ENCODE measurements around the gene QSOX1. TPM values are rescaled to one million over a fixed set of nuclear protein-coding genes. Genes with fewer than 3 reads are reported as not detected.
A peak's percentile ranks its signal among the peaks of the same experiment; 100 is the strongest.

Gene QSOX1
- total and polyA plus RNA-seq, 7 experiments from 2014 or later = 9.3 to 55.6 (median 23.6) TPM

- ChIA-PET CTCF (no interaction called here), POLR2A (no interaction called here)
- no peaks in the 10 kb centered on the region for H3K9me3 ChIP-seq (ENCODE audit: control insufficient read depth in 2 of 3, low read length in 3 of 3)
- ATAC-seq (no peak), DNase-seq (no peak)
- intact Hi-C loops (cut with micrococcal nuclease) = no loop called here
- H3K9me3 Mint-ChIP-seq = peaks cover 0 to 3% (median 0%) of the 10 kb centered on the region in 11 donors
- H3K4me3 Mint-ChIP-seq = no peak overlapping the region
- peaks cover under 1 to 10% (median 2%) of the 10 kb centered on the region in 5 donors for H3K27me3 Mint-ChIP-seq
- H3K36me3 Mint-ChIP-seq = no peaks in the 10 kb centered on the region
- no peak overlapping the region for H3K27ac Mint-ChIP-seq
- H3K4me3 ChIP-seq (ENCODE audit: low read length) = no peak overlapping the region
- no peaks in the 10 kb centered on the region for H3K4me1 ChIP-seq (ENCODE audit: control insufficient read depth in 2 of 2, insufficient read depth in 2 of 2, low read length in 2 of 2)
- H3K36me3 ChIP-seq (ENCODE audit: control insufficient read depth in 2 of 3, insufficient read depth in 3 of 3, low read length in 3 of 3) = no peaks in the 10 kb centered on the region
- no peaks in the 10 kb centered on the region for H3K27me3 ChIP-seq (ENCODE audit: control insufficient read depth in 2 of 2, insufficient read depth in 2 of 2, low read length in 2 of 2)
- peaks cover 0 to 7% (median 0%) of the 10 kb centered on the region in 7 donors for H3K4me1 Mint-ChIP-seq
- no peak overlapping the region for H3K27ac ChIP-seq (ENCODE audit: low read depth, low read length)
Measured at GRCh38 chr1:180206581-180206980, 51.9 kb downstream of the QSOX1 start.

- ATAC-seq = peak; percentile 58
- CTCF ChIA-PET = no interaction called here
- H3K27ac Mint-ChIP-seq = peak overlapping the region in 1 of 9 donors; percentile 65
Measured at GRCh38 chr1:180208264-180208663, 53.6 kb downstream of the QSOX1 start.

GRCh38 chr1:180210008-180210620, 55.4 kb downstream of the QSOX1 start:
- Mint-ChIP-seq H3K36me3 (no peaks in the 10 kb centered on the region), H3K4me3 (no peak overlapping the region), H3K9me3 (peaks cover 0 to 3% (median 0%) of the 10 kb centered on the region in 11 donors), H3K27ac (no peak overlapping the region), H3K27me3 (peaks cover 5 to 14% (median 6%) of the 10 kb centered on the region in 5 donors), H3K4me1 (peaks cover 0 to 15% (median 11%) of the 10 kb centered on the region in 7 donors)
- Histone ChIP-seq H3K9me3 (ENCODE audit: control insufficient read depth in 2 of 3, low read length in 3 of 3) (no peaks in the 10 kb centered on the region), H3K36me3 (ENCODE audit: control insufficient read depth in 2 of 3, insufficient read depth in 3 of 3, low read length in 3 of 3) (no peaks in the 10 kb centered on the region), H3K27ac (ENCODE audit: low read depth, low read length) (no peak overlapping the region), H3K27me3 (ENCODE audit: control insufficient read depth in 2 of 2, insufficient read depth in 2 of 2, low read length in 2 of 2) (no peaks in the 10 kb centered on the region), H3K4me3 (ENCODE audit: low read length) (no peak overlapping the region), H3K4me1 (ENCODE audit: control insufficient read depth in 2 of 2, insufficient read depth in 2 of 2, low read length in 2 of 2) (no peaks in the 10 kb centered on the region)
- intact Hi-C loops (cut with micrococcal nuclease) = no loop called here
- no peak for DNase-seq
- POLR2A ChIA-PET = no interaction called here
- ATAC-seq = no peak
- CTCF ChIA-PET = no interaction called here

More at GRCh38 chr1:180208264-180208663, 53.6 kb downstream of the QSOX1 start:
- Mint-ChIP-seq H3K4me3 (no peak overlapping the region), H3K9me3 (peaks cover 0 to 3% (median 0%) of the 10 kb centered on the region in 11 donors), H3K36me3 (no peaks in the 10 kb centered on the region), H3K4me1 (peaks cover 0 to 7% (median 3%) of the 10 kb centered on the region in 7 donors), H3K27me3 (peaks cover 5 to 14% (median 6%) of the 10 kb centered on the region in 5 donors)
- Histone ChIP-seq H3K9me3 (ENCODE audit: control insufficient read depth in 2 of 3, low read length in 3 of 3) (no peaks in the 10 kb centered on the region), H3K4me1 (ENCODE audit: control insufficient read depth in 2 of 2, insufficient read depth in 2 of 2, low read length in 2 of 2) (no peaks in the 10 kb centered on the region), H3K27ac (ENCODE audit: low read depth, low read length) (no peak overlapping the region), H3K27me3 (ENCODE audit: control insufficient read depth in 2 of 2, insufficient read depth in 2 of 2, low read length in 2 of 2) (no peaks in the 10 kb centered on the region), H3K4me3 (ENCODE audit: low read length) (no peak overlapping the region), H3K36me3 (ENCODE audit: control insufficient read depth in 2 of 3, insufficient read depth in 3 of 3, low read length in 3 of 3) (no peaks in the 10 kb centered on the region)
- POLR2A ChIA-PET = no interaction called here
- no peak for DNase-seq
- intact Hi-C loops (cut with micrococcal nuclease) = no loop called here

GRCh38 chr1:180211156-180211859, 56.6 kb downstream of the QSOX1 start:
- H3K36me3 ChIP-seq (ENCODE audit: control insufficient read depth in 2 of 3, insufficient read depth in 3 of 3, low read length in 3 of 3) = no peaks in the 10 kb centered on the region
- Mint-ChIP-seq H3K4me1 (peaks cover 0 to 15% (median 11%) of the 10 kb centered on the region in 7 donors), H3K4me3 (no peak overlapping the region), H3K27ac (peak overlapping the region in 1 of 9 donors; percentile 77), H3K9me3 (peaks cover 0 to 3% (median 0%) of the 10 kb centered on the region in 11 donors), H3K36me3 (no peaks in the 10 kb centered on the region), H3K27me3 (peaks cover 5 to 14% (median 6%) of the 10 kb centered on the region in 5 donors)
- H3K4me1 ChIP-seq (ENCODE audit: control insufficient read depth in 2 of 2, insufficient read depth in 2 of 2, low read length in 2 of 2) = no peaks in the 10 kb centered on the region
- DNase-seq = no peak
- no peak overlapping the region for H3K4me3 ChIP-seq (ENCODE audit: low read length)
- ChIA-PET CTCF (no interaction called here), POLR2A (no interaction called here)
- H3K9me3 ChIP-seq (ENCODE audit: control insufficient read depth in 2 of 3, low read length in 3 of 3) = no peaks in the 10 kb centered on the region
- H3K27me3 ChIP-seq (ENCODE audit: control insufficient read depth in 2 of 2, insufficient read depth in 2 of 2, low read length in 2 of 2) = no peaks in the 10 kb centered on the region
- no peak overlapping the region for H3K27ac ChIP-seq (ENCODE audit: low read depth, low read length)
- ATAC-seq = no peak
- intact Hi-C loops (cut with micrococcal nuclease) = no loop called here

GRCh38 chr1:180211860-180212229, 57.2 kb downstream of the QSOX1 start:
- ATAC-seq (no peak), DNase-seq (no peak)
- H3K9me3 ChIP-seq (ENCODE audit: control insufficient read depth in 2 of 3, low read length in 3 of 3) = no peaks in the 10 kb centered on the region
- Mint-ChIP-seq H3K36me3 (no peaks in the 10 kb centered on the region), H3K9me3 (peaks cover 0 to 3% (median 0%) of the 10 kb centered on the region in 11 donors), H3K27ac (peak overlapping the region in 2 of 9 donors; percentile 9 to 77), H3K27me3 (peaks cover 5 to 14% (median 6%) of the 10 kb centered on the region in 5 donors), H3K4me3 (no peak overlapping the region), H3K4me1 (peaks cover 0 to 15% (median 11%) of the 10 kb centered on the region in 7 donors)
- no peak overlapping the region for H3K4me3 ChIP-seq (ENCODE audit: low read length)
- ChIA-PET CTCF (no interaction called here), POLR2A (no interaction called here)
- no peaks in the 10 kb centered on the region for H3K36me3 ChIP-seq (ENCODE audit: control insufficient read depth in 2 of 3, insufficient read depth in 3 of 3, low read length in 3 of 3)
- intact Hi-C loops (cut with micrococcal nuclease) = no loop called here
- no peaks in the 10 kb centered on the region for H3K4me1 ChIP-seq (ENCODE audit: control insufficient read depth in 2 of 2, insufficient read depth in 2 of 2, low read length in 2 of 2)
- H3K27ac ChIP-seq (ENCODE audit: low read depth, low read length) = no peak overlapping the region
- H3K27me3 ChIP-seq (ENCODE audit: control insufficient read depth in 2 of 2, insufficient read depth in 2 of 2, low read length in 2 of 2) = no peaks in the 10 kb centered on the region

GRCh38 chr1:180213401-180214170, 58.9 kb downstream of the QSOX1 start:
- no peaks in the 10 kb centered on the region for H3K36me3 Mint-ChIP-seq
- POLR2A ChIA-PET = no interaction called here
- peak; percentile 65 for ATAC-seq
- intact Hi-C loops (cut with micrococcal nuclease) = no loop called here
- H3K27me3 Mint-ChIP-seq = peaks cover 5 to 9% (median 6%) of the 10 kb centered on the region in 5 donors
- H3K9me3 ChIP-seq (ENCODE audit: control insufficient read depth in 2 of 3, low read length in 3 of 3) = no peaks in the 10 kb centered on the region
- peak overlapping the region; percentile 25 to 77 (median 45) for H3K4me3 Mint-ChIP-seq
- no peaks in the 10 kb centered on the region for H3K36me3 ChIP-seq (ENCODE audit: control insufficient read depth in 2 of 3, insufficient read depth in 3 of 3, low read length in 3 of 3)
- H3K27ac Mint-ChIP-seq = peak overlapping the region in 4 of 9 donors; percentile 10 to 85 (median 47)
- H3K4me3 ChIP-seq (ENCODE audit: low read length) = no peak overlapping the region
- H3K9me3 Mint-ChIP-seq = peaks cover 0 to under 1% (median 0%) of the 10 kb centered on the region in 11 donors
- H3K4me1 Mint-ChIP-seq = peaks cover 0 to 14% (median 11%) of the 10 kb centered on the region in 7 donors
- no peak overlapping the region for H3K27ac ChIP-seq (ENCODE audit: low read depth, low read length)
- peak in 2 of 9 donors; percentile 31 to 48 for DNase-seq
- no peaks in the 10 kb centered on the region for H3K4me1 ChIP-seq (ENCODE audit: control insufficient read depth in 2 of 2, insufficient read depth in 2 of 2, low read length in 2 of 2)
- CTCF ChIA-PET = no interaction called here
- no peaks in the 10 kb centered on the region for H3K27me3 ChIP-seq (ENCODE audit: control insufficient read depth in 2 of 2, insufficient read depth in 2 of 2, low read length in 2 of 2)

All from naive thymus-derived CD4-positive, alpha-beta T cell (primary cell).